IMR-90 (cell line): ENCODE data around the gene DOCK10. TPM values are rescaled to one million over a fixed set of nuclear protein-coding genes. Genes with fewer than 3 reads are reported as not detected.
A peak's percentile ranks its signal among the peaks of the same experiment; 100 is the strongest.

Experiments used
- ATAC-seq: fragments of 200-7000 bp; cut with Tn5 transposase; 2 replicates; pipeline ENCODE4 v1.9.1; 2020; ENCODE audit warnings: low read depth, mild to moderate bottlenecking, moderate library complexity
- BruUV-seq: library from RNA; stranded (reverse); fragments of 400-500 nt; replicated peaks from 2 replicates; lab custom pipeline; 2021; lab: Mats Ljungman, UMichigan
- CTCF ChIA-PET: fragments of 300-600 bp; formaldehyde crosslinking; extraction: SDS; loops from one replicate; lab custom pipeline; 2021; ENCODE audit warnings: antibody characterized with exemption; lab: Yijun Ruan, JAX
- POLR2A ChIA-PET: fragments of 300-600 bp; sonication (Branson Sonifier 250); formaldehyde crosslinking; loops from one replicate; lab custom pipeline; 2022; ENCODE audit warnings: antibody characterized with exemption; ENCODE audit not compliant: unreplicated experiment; lab: Charles Lee
- DNase-seq: peaks from one replicate; pipeline ENCODE4 v3.0.0; 2013
- H2AFZ ChIP-seq: replicated peaks from 2 replicates; pipeline ENCODE3; 2013; ENCODE audit warnings: low read length, mild to moderate bottlenecking; ENCODE audit not compliant: poor library complexity
- H2AK5ac ChIP-seq: 2 replicates; pipeline ENCODE4 v1.6.1; 2013; ENCODE audit warnings: low read depth, low read length, inconsistent platforms
- H2AK9ac ChIP-seq: replicated peaks from 2 replicates; pipeline ENCODE3; 2013; ENCODE audit warnings: mild to moderate bottlenecking, low read depth, low read length, moderate library complexity; ENCODE audit not compliant: poor library complexity
- H2BK120ac ChIP-seq: 2 replicates; pipeline ENCODE4 v1.6.1; 2013; ENCODE audit warnings: low read depth, low read length, inconsistent platforms
- H2BK15ac ChIP-seq: 3 replicates; pipeline ENCODE4 v1.6.1; 2013; ENCODE audit warnings: low read depth, low read length, inconsistent platforms
- H2BK20ac ChIP-seq: 2 replicates; pipeline ENCODE4 v1.6.1; 2013; ENCODE audit warnings: low read depth, mild to moderate bottlenecking, inconsistent platforms, low read length, moderate library complexity
- H2BK5ac ChIP-seq: 2 replicates; pipeline ENCODE4 v1.6.1; 2013; ENCODE audit warnings: mild to moderate bottlenecking, low read depth, low read length, inconsistent platforms; ENCODE audit not compliant: poor library complexity, severe bottlenecking
- H3K14ac ChIP-seq: replicated peaks from 2 replicates; pipeline ENCODE4 v1.6.1; 2013; ENCODE audit warnings: low read depth, low read length, inconsistent platforms
- H3K18ac ChIP-seq: 2 replicates; pipeline ENCODE4 v1.6.1; 2013; ENCODE audit warnings: low read depth, low read length, control low read depth
- H3K23ac ChIP-seq: 2 replicates; pipeline ENCODE4 v1.6.1; 2013; ENCODE audit warnings: low read depth, low read length, inconsistent platforms
- H3K27ac ChIP-seq: 2 replicates; pipeline ENCODE4 v1.5.1; 2013; ENCODE audit warnings: mild to moderate bottlenecking, control low read depth, low read length; ENCODE audit not compliant: insufficient read depth
- H3K27me3 ChIP-seq: 2 replicates; pipeline ENCODE4 v1.6.1; 2013; ENCODE audit warnings: low read length; ENCODE audit not compliant: control insufficient read depth, insufficient read depth
- H3K36me3 ChIP-seq: 2 replicates; pipeline ENCODE4 v1.6.1; 2013; ENCODE audit warnings: low read length, mixed read lengths; ENCODE audit not compliant: control insufficient read depth, insufficient read depth
- H3K4ac ChIP-seq: 2 replicates; pipeline ENCODE4 v1.6.1; 2013; ENCODE audit warnings: low read depth, low read length, inconsistent platforms
- H3K4me1 ChIP-seq: 2 replicates; pipeline ENCODE4 v1.6.1; 2013; ENCODE audit warnings: low read length, mixed read lengths; ENCODE audit not compliant: control insufficient read depth, insufficient read depth
- H3K4me2 ChIP-seq: 2 replicates; pipeline ENCODE4 v1.6.1; 2013; ENCODE audit warnings: low read depth, mild to moderate bottlenecking, control low read depth, low read length, moderate library complexity
- H3K4me3 ChIP-seq: 2 replicates; pipeline ENCODE4 v1.5.1; 2013; ENCODE audit warnings: low read depth, mild to moderate bottlenecking, control low read depth, low read length, moderate library complexity; ENCODE audit not compliant: insufficient read depth
- H3K56ac ChIP-seq: 2 replicates; pipeline ENCODE4 v1.6.1; 2013; ENCODE audit warnings: low read length, inconsistent platforms; ENCODE audit not compliant: insufficient read depth; ENCODE audit errors: extremely low read depth
- H3K79me1 ChIP-seq, 2 experiments: 2 replicates each; pipeline ENCODE4 v1.6.1; 2013; ENCODE audit warnings: low read length in 2 of 2, inconsistent platforms in 1 of 2, low read depth in 1 of 2
- H3K9ac ChIP-seq: 2 replicates; pipeline ENCODE4 v1.6.1; 2013; ENCODE audit warnings: low read depth, low read length, control low read depth
- H3K9me1 ChIP-seq: 2 replicates; pipeline ENCODE4 v1.6.1; 2013; ENCODE audit warnings: low read length, inconsistent platforms; ENCODE audit not compliant: insufficient read depth
- H3K9me3 ChIP-seq: 2 replicates; pipeline ENCODE4 v1.6.1; 2013; ENCODE audit warnings: low read length; ENCODE audit not compliant: control insufficient read depth, insufficient read depth
- H4K20me1 ChIP-seq: 2 replicates; pipeline ENCODE4 v1.6.1; 2013; ENCODE audit warnings: low read length, inconsistent platforms; ENCODE audit not compliant: insufficient read depth
- H4K5ac ChIP-seq: 2 replicates; pipeline ENCODE4 v1.6.1; 2013; ENCODE audit warnings: mild to moderate bottlenecking, low read depth, low read length, control low read depth
- H4K8ac ChIP-seq, 2 experiments: 2 replicates each; pipeline ENCODE4 v1.6.1; 2013; ENCODE audit warnings: low read depth in 2 of 2, low read length in 2 of 2, control low read depth in 1 of 2, inconsistent platforms in 1 of 2
- H4K91ac ChIP-seq: 2 replicates; pipeline ENCODE4 v1.6.1; 2013; ENCODE audit warnings: low read depth, low read length, inconsistent platforms; ENCODE audit not compliant: insufficient read depth
- BHLHE40 ChIP-seq: fragments of 150-350 bp; IDR thresholded peaks from 2 replicates; pipeline ENCODE4 v1.6.1; 2016; ENCODE audit warnings: mild to moderate bottlenecking, low read depth, low read length
- CEBPB ChIP-seq: IDR thresholded peaks from 2 replicates; pipeline ENCODE4 v1.6.1; 2012; ENCODE audit warnings: low read depth, low read length, improper control_type of control experiment
- CHD1 ChIP-seq: IDR thresholded peaks from 2 replicates; pipeline ENCODE4 v1.6.1; 2012; ENCODE audit warnings: low read depth, low read length, improper control_type of control experiment
- CTCF ChIP-seq: conservative IDR thresholded peaks from 2 replicates; pipeline ENCODE4 v1.5.1; 2012; ENCODE audit warnings: mild to moderate bottlenecking, low read depth, low read length, improper control_type of control experiment
- ELK1 ChIP-seq: fragments of 150-350 bp; IDR thresholded peaks from 2 replicates; pipeline ENCODE4 v1.6.1; 2016; ENCODE audit warnings: low read depth, mild to moderate bottlenecking, low read length, moderate library complexity, borderline replicate concordance
- FOS ChIP-seq: fragments of 150-350 bp; IDR thresholded peaks from 2 replicates; pipeline ENCODE4 v1.6.1; 2016; ENCODE audit warnings: low read depth, low read length
- MAFK ChIP-seq: IDR thresholded peaks from 2 replicates; pipeline ENCODE4 v1.6.1; 2012; ENCODE audit warnings: low read depth, low read length, improper control_type of control experiment
- MAZ ChIP-seq: IDR thresholded peaks from 2 replicates; pipeline ENCODE4 v1.6.1; 2012; ENCODE audit warnings: low read depth, mild to moderate bottlenecking, low read length, improper control_type of control experiment, moderate library complexity, borderline replicate concordance
- MXI1 ChIP-seq: IDR thresholded peaks from 2 replicates; pipeline ENCODE4 v1.6.1; 2012; ENCODE audit warnings: low read depth, mild to moderate bottlenecking, low read length, moderate library complexity, borderline replicate concordance
- NFE2L2 ChIP-seq: fragments of 150-350 bp; IDR thresholded peaks from 2 replicates; pipeline ENCODE4 v1.6.1; 2016; ENCODE audit warnings: low read depth, mild to moderate bottlenecking, low read length
- POLR2A ChIP-seq: IDR thresholded peaks from 2 replicates; pipeline ENCODE4 v1.6.1; 2012; ENCODE audit warnings: mild to moderate bottlenecking, low read depth, low read length
- RAD21 ChIP-seq: IDR thresholded peaks from 2 replicates; pipeline ENCODE4 v1.6.1; 2012; ENCODE audit warnings: low read length, improper control_type of control experiment
- RCOR1 ChIP-seq: IDR thresholded peaks from 2 replicates; pipeline ENCODE4 v1.6.1; 2012; ENCODE audit warnings: mild to moderate bottlenecking, low read length, improper control_type of control experiment; ENCODE audit not compliant: insufficient replicate concordance
- SMC3 ChIP-seq: fragments of 150-350 bp; IDR thresholded peaks from 2 replicates; pipeline ENCODE4 v1.6.1; 2016; ENCODE audit warnings: low read depth, mild to moderate bottlenecking, antibody characterized with exemption, low read length, moderate library complexity
- USF2 ChIP-seq: fragments of 150-350 bp; IDR thresholded peaks from 2 replicates; pipeline ENCODE4 v1.6.1; 2017; ENCODE audit warnings: mild to moderate bottlenecking, antibody characterized with exemption, low read length, low read depth
- WGBS, 2 experiments: methylation state at CpG; one replicate each; pipeline versions ENCODE4 v1.1.5 to v1.1.7; 2013; ENCODE audit warnings: missing lambda C conversion rate in 2 of 2; ENCODE audit not compliant: insufficient read length in 1 of 2; ENCODE audit errors: extremely low coverage in 2 of 2; 5-methylcytosine and 5-hydroxymethylcytosine counted together
- dilution Hi-C: fragments of 300-500 bp; cut with HindIII; formaldehyde crosslinking; loops from one replicate; pipeline ENCODE4 v1.14.3; 2018; ENCODE audit warnings: low sequenced_read_pairs; ENCODE audit not compliant: unreplicated experiment
- in situ Hi-C: fragments of 300-500 bp; cut with MboI; formaldehyde crosslinking; loops from 3 replicates; pipeline ENCODE4 v1.14.3; 2019; ENCODE audit warnings: low sequenced_read_pairs, inconsistent platforms, mixed read lengths
- intact Hi-C: fragments of 100-400 bp; cut with micrococcal nuclease; formaldehyde crosslinking; loops from 2 replicates; pipeline ENCODE4 v1.10.0; 2022
- polyA plus RNA-seq, 3 experiments: library from polyadenylated mRNA; depleted of rRNA; stranded (reverse); fragments of >200 nt; gene quantifications; 2 replicates each; pipeline ENCODE4 v1.2.3, GENCODE V29; 2012; ENCODE audit warnings: low replicate concordance in 1 of 3
- total RNA-seq: library from RNA; depleted of rRNA; stranded (reverse); fragments of >200 nt; gene quantifications from 2 replicates; pipeline ENCODE4 v1.2.3, GENCODE V29; 2012

Gene DOCK10
- total and polyA plus RNA-seq, 2 of the 4 experiments (the other 2 are of a cell fraction): 58.6 to 75.3 TPM

- Histone ChIP-seq H3K9ac (no peak overlapping the region), H4K91ac (no peak overlapping the region), H3K9me3 (no peaks in the 10 kb centered on the region), H3K14ac (no peak overlapping the region), H3K18ac (no peak overlapping the region), H2BK20ac (no peak overlapping the region), H2AK9ac (peak overlapping the region; percentile 48), H2AFZ (no peak overlapping the region), H3K4ac (no peak overlapping the region), H3K27ac (no peak overlapping the region), H2BK120ac (no peak overlapping the region), H3K4me2 (no peak overlapping the region), H3K9me1 (no peaks in the 10 kb centered on the region; the same call in 1 of the 2 replicates), H3K4me1 (peaks cover 3% of the 10 kb centered on the region; the same call in 1 of the 2 replicates), H3K27me3 (no peaks in the 10 kb centered on the region), H3K36me3 (peaks cover 4% of the 10 kb centered on the region), H2BK5ac (no peak overlapping the region), H4K20me1 (no peaks in the 10 kb centered on the region), H4K8ac (no peak overlapping the region), H3K56ac (no peak overlapping the region), H3K23ac (no peak overlapping the region; the same call in 1 of the 2 replicates), H2AK5ac (no peak overlapping the region), H4K5ac (no peak overlapping the region), H3K79me1 (no peaks in the 10 kb centered on the region; a peak in 1 of 4 replicates), H2BK15ac (no peak overlapping the region), H3K4me3 (no peak overlapping the region)
- ChIA-PET POLR2A (no interaction called here), CTCF (interaction anchor here (0.6 kb wide), 1 partner anchor 151 kb away, joined by 3 read pairs; no protein-coding TSS in a partner anchor)
- dilution Hi-C loops (no loop called here), intact Hi-C loops (no loop called here), in situ Hi-C loops (no loop called here)
- 67% methylated on average over 2 of the region's 6 CpGs; no CpG with 5 or more reads in 1 of the 2 experiments for WGBS, 2 experiments
- ATAC-seq (no peak), DNase-seq (no peak)
- no TSS peak for BruUV-seq
- TF ChIP-seq POLR2A (no peak), RCOR1 (no peak), MXI1 (no peak), FOS (no peak), ELK1 (no peak), SMC3 (no peak), CEBPB (no peak), USF2 (no peak), CTCF (no peak), CHD1 (no peak), MAZ (no peak), BHLHE40 (no peak), RAD21 (no peak), MAFK (no peak), NFE2L2 (no peak)
These were observed 234.9 kb downstream of the DOCK10 start for GRCh38 chr2:224807153-224807964.
